ENCODE results near the gene PRKCZ. TPM values are rescaled to one million over a fixed set of nuclear protein-coding genes. Genes with fewer than 3 reads are reported as not detected.
"Not testable (repeated sequence)": the region's sequence is repeated elsewhere in the genome, so short reads cannot be mapped to it uniquely, and the experiment has no call there.

PRKCZ gene
- total RNA-seq, 3 donors from 2014 or later = 0.64 to 17.9 (median 12.5) TPM

DNA sequence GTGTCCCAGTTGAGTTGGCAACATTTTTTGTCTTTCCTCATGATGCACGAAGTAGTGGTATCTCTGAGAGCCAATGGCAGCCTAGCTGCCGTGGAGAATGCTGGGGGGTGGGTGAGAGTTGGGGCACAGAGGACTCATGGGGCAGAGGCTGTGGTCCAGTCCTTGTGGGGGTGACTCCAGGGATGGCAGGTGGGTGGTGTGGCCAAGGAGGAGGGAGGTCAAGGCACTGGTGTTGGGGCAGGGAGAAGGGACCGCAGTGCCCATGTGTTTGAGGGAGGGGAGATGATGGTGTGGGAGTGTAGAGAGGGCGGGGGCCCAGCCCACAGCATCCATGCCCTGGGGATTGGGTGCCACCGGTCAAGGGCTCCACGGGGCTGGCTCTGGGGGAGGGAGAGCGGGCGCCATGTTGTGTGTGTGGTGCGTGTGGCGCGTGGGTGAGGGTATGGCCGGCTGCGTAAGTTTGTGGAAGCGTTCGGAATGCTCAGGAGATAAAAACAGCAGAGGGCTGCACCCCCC is 63.5 kb downstream of the PRKCZ start:
- TF ChIP-seq, protein P1, sequence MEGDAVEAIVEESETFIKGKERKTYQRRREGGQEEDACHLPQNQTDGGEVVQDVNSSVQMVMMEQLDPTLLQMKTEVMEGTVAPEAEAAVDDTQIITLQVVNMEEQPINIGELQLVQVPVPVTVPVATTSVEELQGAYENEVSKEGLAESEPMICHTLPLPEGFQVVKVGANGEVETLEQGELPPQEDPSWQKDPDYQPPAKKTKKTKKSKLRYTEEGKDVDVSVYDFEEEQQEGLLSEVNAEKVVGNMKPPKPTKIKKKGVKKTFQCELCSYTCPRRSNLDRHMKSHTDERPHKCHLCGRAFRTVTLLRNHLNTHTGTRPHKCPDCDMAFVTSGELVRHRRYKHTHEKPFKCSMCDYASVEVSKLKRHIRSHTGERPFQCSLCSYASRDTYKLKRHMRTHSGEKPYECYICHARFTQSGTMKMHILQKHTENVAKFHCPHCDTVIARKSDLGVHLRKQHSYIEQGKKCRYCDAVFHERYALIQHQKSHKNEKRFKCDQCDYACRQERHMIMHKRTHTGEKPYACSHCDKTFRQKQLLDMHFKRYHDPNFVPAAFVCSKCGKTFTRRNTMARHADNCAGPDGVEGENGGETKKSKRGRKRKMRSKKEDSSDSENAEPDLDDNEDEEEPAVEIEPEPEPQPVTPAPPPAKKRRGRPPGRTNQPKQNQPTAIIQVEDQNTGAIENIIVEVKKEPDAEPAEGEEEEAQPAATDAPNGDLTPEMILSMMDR (IDR thresholded peaks at IDR 0.05) = no peak
- no peak for TF ChIP-seq POLR2AphosphoS5 (IDR thresholded peaks at IDR 0.05)
- no peak for TF ChIP-seq POLR2A (IDR thresholded peaks at IDR 0.05)
- H3K27ac ChIP-seq = no peak overlapping the region
- H3K27me3 ChIP-seq = no peaks in the 10 kb centered on the region
- intact Hi-C loops (cut with DNase I; ENCODE audit: low total_unique reads) = no loop called here
- no peak for DNase-seq (ENCODE audit: low spot score in 2 of 2)
- no peaks in the 10 kb centered on the region for H3K36me3 ChIP-seq
- no peaks in the 10 kb centered on the region for H3K4me1 ChIP-seq
- H3K4me3 ChIP-seq = no peak overlapping the region
- H3K9me3 ChIP-seq = no peaks in the 10 kb centered on the region

DNA sequence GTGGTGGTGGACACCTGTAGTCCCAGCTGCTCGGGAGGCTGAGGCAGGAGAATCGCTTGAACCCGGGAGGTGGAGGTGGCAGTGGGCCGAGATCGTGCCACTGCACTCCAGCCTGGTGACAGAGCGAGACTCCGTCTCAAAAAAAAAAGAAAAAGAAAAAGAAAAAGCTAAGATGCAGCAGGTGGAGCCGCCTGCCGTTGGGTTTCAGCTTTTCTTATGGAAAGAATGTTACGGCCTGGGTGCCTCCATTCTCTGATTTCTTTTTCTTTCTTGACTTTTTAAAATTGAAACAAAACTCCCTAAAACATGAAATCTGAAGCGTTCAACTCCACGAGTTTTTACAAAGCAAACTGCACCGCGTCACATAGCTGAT is 64.4 kb downstream of the PRKCZ start:
- not testable (repeated sequence) for H3K9me3 ChIP-seq; DNase-seq (ENCODE audit: low spot score in 2 of 2); H3K36me3 ChIP-seq; H3K27ac ChIP-seq; H3K4me3 ChIP-seq; H3K4me1 ChIP-seq; H3K27me3 ChIP-seq
- intact Hi-C loops (cut with DNase I; ENCODE audit: low total_unique reads) = loop anchor here (1.0 kb wide), 1 partner anchor 35 kb away; no protein-coding TSS in a partner anchor

DNA sequence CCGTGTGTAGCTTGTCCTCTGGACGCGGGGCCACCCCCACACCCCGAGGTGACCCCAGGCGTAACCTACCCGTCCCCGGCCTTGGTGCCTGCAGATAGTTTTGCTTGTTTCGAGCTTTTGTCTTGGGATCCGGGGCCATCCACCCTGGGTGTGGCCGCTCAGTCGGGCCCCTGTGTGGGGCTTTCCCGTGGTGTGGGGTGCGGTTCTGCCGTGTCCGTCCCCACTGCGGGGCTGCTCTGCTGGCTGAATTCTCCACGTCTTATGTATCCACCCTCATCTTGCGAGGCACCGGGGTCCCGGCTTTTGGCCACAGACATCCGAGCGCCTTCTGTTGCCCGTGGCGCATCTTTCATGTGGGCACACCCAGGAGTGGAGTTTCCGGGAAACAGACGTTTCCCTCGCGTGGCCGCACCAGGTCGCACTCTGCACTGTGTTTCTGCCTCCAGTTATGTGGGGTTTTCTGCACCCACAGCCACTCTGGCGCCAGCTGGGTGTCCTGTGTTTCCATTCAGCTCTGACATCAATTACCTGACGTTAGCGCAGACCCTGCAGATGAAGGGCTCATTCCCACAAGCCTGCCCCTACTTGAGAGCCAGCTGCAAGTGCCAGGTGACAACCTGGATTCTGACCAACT is 64.9 kb downstream of the PRKCZ start:
- H3K9me3 ChIP-seq = peaks cover 0 to 4% of the 10 kb centered on the region in 2 donors
- intact Hi-C loops (cut with DNase I; ENCODE audit: low total_unique reads) = loop anchor here (1.0 kb wide), 1 partner anchor 36 kb away; no protein-coding TSS in a partner anchor
- no peak for TF ChIP-seq POLR2AphosphoS5 (IDR thresholded peaks at IDR 0.05)
- TF ChIP-seq, protein P1 (IDR thresholded peaks at IDR 0.05) = no peak
- no peak for TF ChIP-seq POLR2A (IDR thresholded peaks at IDR 0.05)

DNA sequence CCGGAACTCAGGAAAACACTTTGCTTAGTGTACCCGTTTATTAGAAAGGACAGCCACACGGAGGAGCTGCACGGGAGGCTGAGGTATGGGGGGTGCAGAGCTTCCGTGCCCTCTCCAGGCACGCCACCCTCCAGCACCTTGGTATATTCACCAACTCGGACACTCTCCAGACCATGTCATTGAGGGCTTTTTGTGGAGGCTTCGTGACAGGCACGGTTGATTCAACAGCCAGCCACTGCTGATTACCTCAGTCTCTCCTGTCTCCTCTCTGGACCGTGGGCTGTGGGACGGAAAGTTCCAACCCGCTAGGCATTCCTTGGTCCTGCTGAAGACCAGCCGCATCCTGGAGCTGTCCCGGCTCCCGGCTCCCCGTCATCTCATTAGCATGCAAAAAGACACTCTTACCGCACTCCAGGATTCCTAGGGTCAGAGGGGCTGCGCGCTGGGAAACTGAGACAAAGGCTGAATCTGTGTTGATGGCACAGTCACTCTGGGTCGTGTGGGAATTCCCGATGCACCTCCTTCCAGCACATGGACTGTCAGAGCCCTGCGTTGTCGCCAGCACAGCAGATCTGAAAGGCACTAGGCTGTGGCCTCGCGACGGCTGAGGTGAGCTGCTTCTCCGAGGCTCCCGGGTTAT is 65.6 kb downstream of the PRKCZ start:
- no peak overlapping the region for H3K4me3 ChIP-seq

More for the DNA sequence above, 64.9 kb downstream of the PRKCZ start:
- DNase-seq (ENCODE audit: low spot score in 2 of 2) = no peak
- Histone ChIP-seq H3K4me1 (no peaks in the 10 kb centered on the region), H3K27ac (no peak overlapping the region), H3K27me3 (no peaks in the 10 kb centered on the region), H3K4me3 (no peak overlapping the region), H3K36me3 (no peaks in the 10 kb centered on the region)

DNA sequence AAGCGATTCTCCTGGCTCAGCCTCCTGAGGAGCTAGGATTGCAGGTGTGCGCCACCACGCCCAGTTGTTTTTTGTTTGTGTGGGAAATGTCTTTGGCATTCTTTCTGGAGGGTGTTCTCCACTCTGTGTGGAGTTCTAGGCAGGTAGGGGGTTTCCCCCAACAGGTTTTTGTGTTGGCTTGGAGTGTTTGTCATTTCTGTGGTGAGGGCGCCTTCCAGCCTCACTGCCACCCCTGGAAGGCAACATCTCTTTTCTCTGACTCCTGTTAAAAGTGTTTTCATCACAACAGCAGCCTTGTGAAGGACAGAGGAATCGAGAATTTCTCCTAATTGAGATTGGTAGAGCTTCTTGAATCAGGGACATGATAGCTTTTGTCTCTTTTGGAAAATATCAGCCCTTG is 69.7 kb downstream of the PRKCZ start:
- H3K36me3 ChIP-seq = no peaks in the 10 kb centered on the region
- no peaks in the 10 kb centered on the region for H3K27me3 ChIP-seq
- H3K9me3 ChIP-seq = peaks cover 0 to 4% of the 10 kb centered on the region in 2 donors
- no peaks in the 10 kb centered on the region for H3K4me1 ChIP-seq
- DNase-seq (ENCODE audit: low spot score in 2 of 2) = no peak
- no peak overlapping the region for H3K4me3 ChIP-seq
- intact Hi-C loops (cut with DNase I; ENCODE audit: low total_unique reads) = loop anchor here (1.0 kb wide), 1 partner anchor 12 kb away; no protein-coding TSS in a partner anchor
- TF ChIP-seq POLR2A (IDR thresholded peaks at IDR 0.05) = no peak
- no peak for TF ChIP-seq POLR2AphosphoS5 (IDR thresholded peaks at IDR 0.05)
- TF ChIP-seq, protein P1 (IDR thresholded peaks at IDR 0.05) = no peak
- no peak overlapping the region for H3K27ac ChIP-seq

More for the DNA sequence above, 65.6 kb downstream of the PRKCZ start:
- Histone ChIP-seq H3K4me1 (no peaks in the 10 kb centered on the region), H3K9me3 (peaks cover 0 to 4% of the 10 kb centered on the region in 2 donors), H3K27me3 (no peaks in the 10 kb centered on the region), H3K36me3 (no peaks in the 10 kb centered on the region), H3K27ac (no peak overlapping the region)
- intact Hi-C loops (cut with DNase I; ENCODE audit: low total_unique reads) = loop anchor here (1.0 kb wide), 1 partner anchor 37 kb away; no protein-coding TSS in a partner anchor
- TF ChIP-seq POLR2AphosphoS5 (IDR thresholded peaks at IDR 0.05) = no peak
- no peak for DNase-seq (ENCODE audit: low spot score in 2 of 2)

DNA sequence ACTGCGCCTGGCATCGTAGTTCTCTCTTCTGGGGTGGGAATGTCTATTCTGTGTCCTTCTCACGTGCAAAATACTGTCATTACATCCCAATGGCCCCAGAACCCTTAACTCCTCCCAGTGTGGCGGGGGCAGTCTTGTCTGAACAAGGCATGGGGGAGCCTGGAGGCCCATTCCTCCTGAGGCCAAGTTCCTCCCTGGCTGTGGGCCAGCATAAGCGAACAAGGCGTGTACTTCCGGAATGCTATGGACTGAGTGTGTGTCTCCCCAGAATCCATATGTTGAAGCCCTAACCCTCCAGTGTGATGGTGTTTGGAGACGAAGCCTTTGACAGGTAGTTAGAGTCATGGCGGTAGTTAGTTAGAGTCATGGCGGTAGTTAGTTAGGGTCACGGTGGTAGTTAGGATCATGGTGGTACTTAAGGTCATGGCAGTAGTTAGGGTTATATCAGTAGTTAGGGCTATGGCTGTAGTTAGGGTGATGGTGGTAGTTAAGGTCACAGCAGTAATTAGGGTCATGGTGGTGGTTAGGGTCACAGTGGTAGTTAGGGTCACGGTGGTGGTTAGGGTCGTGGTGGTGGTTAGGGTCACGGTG is 71.0 kb downstream of the PRKCZ start:
- no peak for DNase-seq (ENCODE audit: low spot score in 2 of 2)
- H3K27ac ChIP-seq = no peak overlapping the region
- no peaks in the 10 kb centered on the region for H3K36me3 ChIP-seq
- no peaks in the 10 kb centered on the region for H3K27me3 ChIP-seq
- no peaks in the 10 kb centered on the region for H3K4me1 ChIP-seq
- TF ChIP-seq, protein P1 (IDR thresholded peaks at IDR 0.05) = no peak
- TF ChIP-seq POLR2AphosphoS5 (IDR thresholded peaks at IDR 0.05) (no peak), POLR2A (IDR thresholded peaks at IDR 0.05) (no peak)
- intact Hi-C loops (cut with DNase I; ENCODE audit: low total_unique reads) = no loop called here
- no peak overlapping the region for H3K4me3 ChIP-seq
- peaks cover 0 to 4% of the 10 kb centered on the region in 2 donors for H3K9me3 ChIP-seq

DNA sequence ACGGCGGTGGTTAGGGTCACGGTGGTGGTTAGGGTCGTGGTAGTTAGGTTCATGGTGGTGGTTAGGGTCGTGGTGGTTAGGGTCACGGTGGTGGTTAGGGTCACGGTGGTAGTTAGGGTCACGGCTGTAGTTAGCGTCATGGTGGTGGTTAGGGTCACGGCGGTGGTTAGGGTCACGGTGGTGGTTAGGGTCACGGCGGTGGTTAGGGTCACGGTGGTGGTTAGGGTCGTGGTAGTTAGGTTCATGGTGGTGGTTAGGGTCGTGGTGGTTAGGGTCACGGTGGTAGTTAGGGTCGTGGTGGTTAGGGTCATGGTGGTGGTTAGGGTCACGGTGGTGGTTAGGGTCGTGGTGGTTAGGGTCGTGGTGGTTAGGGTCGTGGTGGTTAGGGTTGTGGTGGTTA is 71.6 kb downstream of the PRKCZ start:
- H3K27me3 ChIP-seq; H3K4me1 ChIP-seq; H3K9me3 ChIP-seq; H3K27ac ChIP-seq; H3K36me3 ChIP-seq; H3K4me3 ChIP-seq; DNase-seq (ENCODE audit: low spot score in 2 of 2); intact Hi-C loops (cut with DNase I; ENCODE audit: low total_unique reads): not testable (repeated sequence)
